ENCODE data around the gene SURF4.
A peak's percentile ranks its signal among the peaks of the same experiment; 100 is the strongest.

Gene SURF4

GRCh38 chr9:133356391-133357091, 19.3 kb downstream of the SURF4 start, which contains the start of the genes SURF1 and SURF2:
TSS of gene SURF1 (minus strand) at chr9:133356487. CDS start at chr9:133356453, 34 bp downstream.
TSS of gene SURF2 (plus strand) at chr9:133356550. CDS start at chr9:133356593, 43 bp downstream.
- DNase-seq (ENCODE audit: low read depth) = peak; percentile 79
- peak within 1 kb of the TSS; percentile 86 for H3K4me3 ChIP-seq (ENCODE audit: low read depth, low read length)
- TF ChIP-seq, protein P1, sequence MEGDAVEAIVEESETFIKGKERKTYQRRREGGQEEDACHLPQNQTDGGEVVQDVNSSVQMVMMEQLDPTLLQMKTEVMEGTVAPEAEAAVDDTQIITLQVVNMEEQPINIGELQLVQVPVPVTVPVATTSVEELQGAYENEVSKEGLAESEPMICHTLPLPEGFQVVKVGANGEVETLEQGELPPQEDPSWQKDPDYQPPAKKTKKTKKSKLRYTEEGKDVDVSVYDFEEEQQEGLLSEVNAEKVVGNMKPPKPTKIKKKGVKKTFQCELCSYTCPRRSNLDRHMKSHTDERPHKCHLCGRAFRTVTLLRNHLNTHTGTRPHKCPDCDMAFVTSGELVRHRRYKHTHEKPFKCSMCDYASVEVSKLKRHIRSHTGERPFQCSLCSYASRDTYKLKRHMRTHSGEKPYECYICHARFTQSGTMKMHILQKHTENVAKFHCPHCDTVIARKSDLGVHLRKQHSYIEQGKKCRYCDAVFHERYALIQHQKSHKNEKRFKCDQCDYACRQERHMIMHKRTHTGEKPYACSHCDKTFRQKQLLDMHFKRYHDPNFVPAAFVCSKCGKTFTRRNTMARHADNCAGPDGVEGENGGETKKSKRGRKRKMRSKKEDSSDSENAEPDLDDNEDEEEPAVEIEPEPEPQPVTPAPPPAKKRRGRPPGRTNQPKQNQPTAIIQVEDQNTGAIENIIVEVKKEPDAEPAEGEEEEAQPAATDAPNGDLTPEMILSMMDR (conservative IDR thresholded peaks at IDR 0.05; ENCODE audit: low read depth, low read length) = peak; percentile 9

GRCh38 chr9:133355881-133356357, 19.9 kb downstream of the SURF4 start:
- TF ChIP-seq, protein P1 (conservative IDR thresholded peaks at IDR 0.05; ENCODE audit: low read depth, low read length) = no peak
- H3K4me3 ChIP-seq (ENCODE audit: low read depth, low read length) = peak overlapping the region; percentile 86
- peak; percentile 28 for DNase-seq (ENCODE audit: low read depth)

- DNase-seq (ENCODE audit: low read depth) = no peak
- H3K4me3 ChIP-seq (ENCODE audit: low read depth, low read length) = no peak overlapping the region
- TF ChIP-seq, protein P1 (conservative IDR thresholded peaks at IDR 0.05; ENCODE audit: low read depth, low read length) = no peak
Measured at GRCh38 chr9:133354766-133355165, 21.1 kb downstream of the SURF4 start.

GRCh38 chr9:133353548-133353947, 22.3 kb downstream of the SURF4 start:
- DNase-seq (ENCODE audit: low read depth) = no peak
- TF ChIP-seq, protein P1 (conservative IDR thresholded peaks at IDR 0.05; ENCODE audit: low read depth, low read length) = no peak
- no peak overlapping the region for H3K4me3 ChIP-seq (ENCODE audit: low read depth, low read length)

GRCh38 chr9:133352635-133353340, 23.1 kb downstream of the SURF4 start:
- no peak for DNase-seq (ENCODE audit: low read depth)
- no peak overlapping the region for H3K4me3 ChIP-seq (ENCODE audit: low read depth, low read length)
- TF ChIP-seq, protein P1 (conservative IDR thresholded peaks at IDR 0.05; ENCODE audit: low read depth, low read length) = no peak

- peak; percentile 79 for DNase-seq (ENCODE audit: low read depth)
- peak overlapping the region; percentile 3 for H3K4me3 ChIP-seq (ENCODE audit: low read depth, low read length)
- TF ChIP-seq, protein P1 (conservative IDR thresholded peaks at IDR 0.05; ENCODE audit: low read depth, low read length) = peak; percentile 82
Measured at GRCh38 chr9:133351908-133352634, 23.8 kb downstream of the SURF4 start.

Data from choroid plexus epithelial cell (primary cell).